HG02763 (cell line): ENCODE measurements around the gene ATP1A3.
"Not testable (repeated sequence)": the region's sequence is repeated elsewhere in the genome, so short reads cannot be mapped to it uniquely, and the experiment has no call there.

Experiments used
- ATAC-seq: cut with Tn5 transposase; IDR thresholded peaks from one replicate; pipeline ENCODE4 v1.9.1; 2021; ENCODE audit warnings: mild to moderate bottlenecking, moderate library complexity; ENCODE audit not compliant: unreplicated experiment

Gene ATP1A3

DNA sequence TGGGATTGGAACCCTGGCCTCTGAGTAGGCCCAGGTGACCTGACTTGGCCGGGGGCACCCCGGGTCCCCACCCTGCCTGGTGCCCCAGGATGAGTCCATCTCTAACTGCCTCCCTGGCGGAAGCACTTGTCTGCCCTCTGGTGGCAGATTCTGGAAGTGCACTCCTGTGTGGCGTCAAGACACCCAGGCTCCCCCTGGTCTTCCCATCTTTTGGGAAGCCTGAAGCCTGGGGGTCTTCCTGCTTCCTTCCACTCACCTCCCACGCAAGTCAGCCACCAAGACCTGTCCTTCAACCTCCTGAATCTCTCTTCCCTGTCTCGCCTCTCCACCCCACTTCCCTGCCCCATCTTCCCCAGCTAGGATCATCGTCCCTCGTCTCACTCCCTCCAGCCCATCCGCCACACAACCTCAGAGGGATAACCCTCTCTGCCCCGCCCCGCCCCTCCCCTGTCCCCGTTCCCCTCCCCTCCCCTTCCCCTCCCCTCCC is 42.3 kb downstream of the ATP1A3 start:
- ATAC-seq: no peak

DNA sequence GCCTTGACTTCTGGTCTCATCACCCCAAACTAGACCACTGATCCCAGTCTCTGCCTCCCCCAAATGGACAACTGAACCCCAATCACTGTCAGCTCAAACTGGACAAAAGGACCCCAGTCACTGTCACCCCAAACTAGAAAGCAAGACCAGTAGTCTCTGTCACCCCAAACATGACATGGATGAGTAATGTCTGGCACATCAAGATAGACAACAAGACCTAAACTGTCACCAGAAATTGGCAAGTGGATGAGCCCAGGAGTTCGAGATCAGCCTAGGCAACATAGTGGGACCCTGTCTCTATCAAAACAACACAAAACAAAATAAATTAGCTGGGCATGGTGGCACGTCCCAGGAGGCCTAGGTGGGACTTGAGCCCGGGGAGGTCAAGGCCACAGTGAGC is 46.9 kb downstream of the ATP1A3 start:
- ATAC-seq: no peak

DNA sequence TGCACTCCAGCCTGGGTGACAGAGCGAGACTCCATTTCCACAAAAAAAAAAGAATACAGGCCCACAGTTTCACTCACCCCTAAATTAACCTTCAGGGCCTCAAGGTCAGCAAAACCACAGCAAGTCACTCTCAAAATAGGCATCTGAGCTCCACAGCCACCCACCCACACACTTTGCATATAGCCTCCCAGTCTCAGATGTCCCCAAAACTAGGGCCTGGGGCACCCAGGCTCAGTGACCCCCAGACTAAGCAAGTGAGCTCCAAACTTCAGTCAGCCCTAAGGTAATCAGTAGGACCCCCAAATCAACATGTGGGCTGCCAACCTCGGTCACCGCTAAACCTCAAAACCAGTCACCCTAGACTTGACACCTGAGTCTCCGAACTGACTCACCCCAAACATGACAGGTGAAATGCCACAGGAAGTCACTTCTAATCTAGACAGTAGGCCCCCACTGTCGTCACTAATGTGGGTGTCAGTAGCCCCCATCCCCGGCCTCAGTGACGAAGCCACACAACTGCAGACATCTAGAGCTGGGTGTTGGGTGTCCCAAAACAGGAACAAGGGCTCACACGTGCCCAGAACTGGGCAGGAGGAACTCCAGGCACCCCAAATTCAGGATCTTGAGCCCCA is 48.8 kb downstream of the ATP1A3 start:
- peak; percentile 66 for ATAC-seq

DNA sequence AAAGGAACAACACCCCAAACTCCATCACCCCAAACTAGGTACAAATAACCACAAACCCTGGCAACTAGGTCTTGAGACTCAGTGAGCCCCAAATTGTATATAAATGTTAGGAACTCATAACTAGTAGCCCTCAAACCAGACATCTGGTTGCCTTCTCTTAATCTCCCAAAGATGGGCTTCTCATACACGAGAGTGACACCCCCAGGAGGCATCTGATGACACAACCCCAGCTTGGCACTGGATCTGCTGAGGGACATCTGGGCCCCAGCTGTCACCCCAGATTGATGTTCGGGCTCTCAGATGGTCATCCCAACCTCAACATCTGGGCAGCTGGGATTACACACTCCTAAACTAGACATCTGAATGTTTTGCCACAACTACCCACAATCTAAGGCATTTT is 49.7 kb downstream of the ATP1A3 start:
- no peak for ATAC-seq

DNA sequence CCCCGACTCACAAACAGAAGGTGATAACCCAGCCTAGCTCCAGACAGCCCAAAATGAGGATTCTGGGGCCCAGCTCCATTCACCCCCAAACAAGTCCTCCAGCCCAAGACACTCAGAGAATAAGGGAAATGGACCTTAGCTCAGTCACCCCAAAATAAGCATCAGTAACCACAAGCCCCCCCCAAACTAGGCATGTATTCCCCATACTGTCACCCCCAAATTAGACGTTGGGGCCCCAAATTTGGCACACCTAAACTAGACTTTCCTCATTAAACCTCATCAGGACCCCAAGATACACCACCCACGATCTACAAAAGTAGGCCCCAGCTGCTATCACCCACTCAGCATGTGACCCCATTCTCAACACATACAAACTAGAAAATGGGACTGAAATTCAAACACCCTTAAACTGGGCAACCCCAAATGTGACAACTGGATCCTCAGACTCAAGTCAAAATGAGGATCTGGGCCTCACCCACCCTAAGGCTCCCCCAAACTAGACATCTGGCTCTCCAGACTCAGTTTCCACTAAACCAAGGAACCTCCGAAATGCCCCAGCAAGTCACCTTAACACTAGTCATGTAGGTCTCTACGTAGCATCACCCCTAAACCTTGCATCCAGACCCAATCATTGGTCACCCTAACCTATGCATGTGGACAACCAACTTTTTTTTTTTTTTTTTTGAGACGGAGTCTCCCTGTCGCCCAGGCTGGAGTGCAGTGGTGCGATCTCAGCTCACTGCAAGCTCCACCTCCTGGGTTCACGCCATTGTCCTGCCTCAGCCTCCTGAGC is 52.4 kb downstream of the ATP1A3 start:
- ATAC-seq: no peak

DNA sequence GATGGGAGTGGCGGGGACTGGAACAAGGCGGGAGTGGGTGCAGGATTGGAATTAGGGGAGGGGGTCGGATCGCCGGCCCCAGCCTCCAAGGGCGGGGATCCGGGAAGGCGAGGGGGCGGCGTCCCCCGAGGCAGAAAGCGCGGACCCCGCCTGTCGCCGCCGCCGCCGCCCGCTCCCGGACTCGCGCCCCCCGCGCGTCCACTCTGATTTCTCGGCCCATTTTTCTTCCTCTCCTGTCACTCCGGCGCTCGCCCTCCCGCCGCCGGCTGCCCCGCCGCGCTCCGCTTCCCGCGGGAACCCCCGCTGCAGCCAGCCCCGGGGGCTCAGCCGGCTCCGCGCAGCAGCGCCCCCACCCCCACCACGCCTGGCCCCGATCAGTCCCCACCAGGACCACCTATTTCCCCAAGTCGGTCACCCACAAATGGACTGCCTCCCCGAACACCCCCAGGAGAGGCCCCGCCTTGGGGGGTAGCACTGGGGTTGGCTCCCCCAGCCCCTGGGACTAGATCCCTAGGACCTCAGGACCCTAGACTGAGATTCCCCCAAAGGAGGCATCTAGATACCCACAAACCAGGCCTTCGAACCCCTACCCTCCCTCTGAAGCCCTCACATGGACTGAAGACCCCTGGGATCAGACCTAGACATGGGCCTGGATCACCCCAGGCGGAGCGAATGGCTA is 53.2 kb downstream of the ATP1A3 start:
- no peak for ATAC-seq

DNA sequence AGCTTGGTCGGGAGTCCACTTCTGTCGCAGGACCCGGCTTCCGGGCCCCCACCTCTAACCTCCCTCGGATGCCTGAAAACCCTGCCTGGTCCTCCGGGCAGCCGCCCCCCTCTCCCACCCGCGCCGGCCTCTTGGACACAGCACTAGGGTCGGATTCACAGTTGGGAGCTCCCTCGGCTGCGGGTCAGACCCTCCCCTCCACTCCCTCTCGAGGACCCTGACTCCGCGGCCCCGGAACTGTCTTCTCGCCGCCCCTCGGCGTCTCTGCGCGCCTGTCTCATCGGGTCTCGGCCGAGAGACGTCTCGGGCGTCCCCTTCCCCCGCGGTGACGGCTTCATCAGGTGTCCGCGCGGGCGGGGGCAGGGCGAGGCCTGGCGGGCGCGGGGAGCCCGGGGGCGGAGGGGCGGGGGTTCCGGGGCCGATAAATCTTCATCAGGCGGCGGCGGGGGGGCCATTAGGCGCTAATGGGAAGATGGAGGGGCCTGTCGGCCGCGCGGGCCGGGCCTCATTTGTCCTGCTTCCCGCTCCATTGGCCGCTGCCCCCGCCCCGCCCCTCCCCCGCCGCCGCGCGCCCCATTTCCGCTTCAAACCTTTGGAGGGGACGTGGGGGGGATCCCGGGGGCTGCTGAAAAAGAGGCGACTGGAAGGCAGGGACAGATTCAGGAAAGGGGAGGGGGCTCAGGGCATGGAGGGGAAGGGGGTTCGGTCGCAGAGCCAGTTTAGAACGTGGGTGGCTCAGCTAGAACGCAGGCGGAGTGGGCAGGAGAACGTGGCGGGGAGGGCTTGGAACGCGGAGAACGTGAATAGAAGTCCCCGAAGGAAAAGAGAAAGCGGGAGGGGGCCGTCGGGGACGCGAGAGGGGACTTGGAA is 53.9 kb downstream of the ATP1A3 start:
- no peak for ATAC-seq

DNA sequence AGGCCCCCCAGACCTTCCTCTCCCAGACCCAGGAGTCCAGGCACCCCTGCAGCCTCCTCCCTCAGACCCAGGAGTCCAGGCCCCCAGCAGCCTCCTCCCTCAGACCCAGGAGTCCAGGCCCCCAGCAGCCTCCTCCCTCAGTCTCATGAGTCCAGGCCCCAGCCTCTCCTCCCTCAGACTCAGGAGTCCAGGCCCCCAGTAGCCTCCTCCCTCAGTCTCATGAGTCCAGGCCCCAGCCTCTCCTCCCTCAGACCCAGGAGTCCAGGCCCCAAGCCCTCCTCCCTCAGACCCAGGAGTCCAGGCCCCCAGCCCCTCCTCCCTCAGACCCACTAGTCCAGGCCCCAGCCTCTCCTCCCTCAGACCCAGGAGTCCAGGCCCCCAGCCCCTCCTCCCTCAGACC is 54.8 kb downstream of the ATP1A3 start:
- not testable (repeated sequence) for ATAC-seq

DNA sequence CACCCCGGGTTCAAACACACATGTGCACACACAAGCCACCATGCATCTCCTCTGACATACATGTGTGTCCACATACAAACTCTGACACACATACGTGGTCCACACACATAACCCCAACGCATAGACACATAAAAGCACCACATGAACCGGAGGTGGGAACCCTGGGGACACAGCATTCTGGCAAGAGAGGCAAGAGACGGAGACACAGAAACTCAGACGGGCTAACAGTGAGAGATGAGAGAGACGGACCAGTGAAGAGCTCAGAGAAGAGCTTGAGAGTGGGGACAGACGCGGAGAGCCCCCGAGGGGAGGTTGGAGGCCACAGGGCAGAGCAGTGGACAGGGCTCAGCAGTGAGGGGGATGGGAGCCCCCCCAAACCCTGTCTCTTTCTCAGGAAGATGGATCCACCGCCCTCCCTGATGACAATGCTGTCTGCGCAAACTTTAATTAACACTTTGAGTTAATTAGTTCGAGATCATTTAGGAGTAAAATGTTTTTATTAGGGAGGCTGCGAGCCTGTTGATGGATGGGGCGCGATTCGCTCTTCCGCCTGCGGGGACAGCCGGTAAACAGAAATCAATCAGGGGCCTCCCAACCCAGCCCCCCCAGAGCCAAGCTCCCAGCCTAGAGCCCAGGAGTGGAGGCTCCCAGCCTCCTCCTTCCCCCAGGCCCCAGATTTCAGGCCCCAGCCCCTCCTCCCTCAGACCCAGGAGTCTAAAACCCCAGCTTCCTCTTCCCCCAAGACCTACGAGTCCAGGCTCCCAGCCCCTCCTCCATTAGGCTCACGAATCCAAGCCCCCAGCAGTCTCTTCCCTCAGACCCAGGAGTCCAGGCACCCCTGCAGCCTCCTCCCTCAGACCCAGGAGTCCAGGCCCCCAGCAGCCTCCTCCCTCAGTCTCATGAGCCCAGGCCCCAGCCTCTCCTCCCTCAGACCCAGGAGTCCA is 56.2 kb downstream of the ATP1A3 start:
- ATAC-seq: no peak

DNA sequence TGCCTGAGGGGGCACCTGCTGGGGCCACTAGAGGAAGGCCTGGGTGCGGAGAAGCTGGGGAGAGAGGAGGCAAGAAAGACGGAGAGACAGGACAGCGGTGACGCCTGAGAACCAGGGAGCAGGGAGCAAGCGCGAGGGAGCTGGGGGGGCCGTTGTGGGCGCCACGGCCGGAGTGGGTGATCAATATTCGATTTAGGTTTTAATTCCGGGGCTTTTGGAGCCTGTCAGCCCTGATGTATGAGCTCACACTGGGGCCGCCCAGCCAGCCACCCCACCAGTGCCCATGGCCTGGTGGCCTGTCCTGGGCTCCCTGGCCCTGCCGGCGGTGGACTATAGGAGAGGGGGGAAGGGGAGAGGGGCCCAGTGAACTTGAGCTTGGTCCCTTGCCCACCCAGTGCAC is 57.1 kb downstream of the ATP1A3 start:
- no peak for ATAC-seq

DNA sequence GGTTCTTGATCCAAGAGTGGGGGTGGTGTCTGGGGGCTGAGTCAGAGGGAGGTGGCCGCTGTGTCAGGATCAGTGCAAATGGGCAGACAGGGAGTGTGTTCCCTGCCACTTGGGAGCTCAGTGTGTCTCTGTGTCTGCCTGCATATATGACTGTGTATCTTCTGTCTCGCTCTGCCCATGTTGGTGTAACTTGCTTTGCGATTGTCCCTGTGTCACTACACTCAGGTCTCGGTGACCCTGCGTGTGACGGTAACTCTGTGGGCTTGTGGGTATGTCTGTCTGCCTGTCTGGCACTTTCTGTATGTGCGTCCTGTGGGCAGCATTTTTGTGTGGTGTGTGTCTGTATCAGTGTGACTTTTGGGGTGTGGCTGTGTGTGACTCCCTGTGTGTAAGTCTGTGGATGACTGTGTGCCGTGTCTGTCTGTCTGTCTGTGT is 57.6 kb downstream of the ATP1A3 start:
- ATAC-seq: no peak

DNA sequence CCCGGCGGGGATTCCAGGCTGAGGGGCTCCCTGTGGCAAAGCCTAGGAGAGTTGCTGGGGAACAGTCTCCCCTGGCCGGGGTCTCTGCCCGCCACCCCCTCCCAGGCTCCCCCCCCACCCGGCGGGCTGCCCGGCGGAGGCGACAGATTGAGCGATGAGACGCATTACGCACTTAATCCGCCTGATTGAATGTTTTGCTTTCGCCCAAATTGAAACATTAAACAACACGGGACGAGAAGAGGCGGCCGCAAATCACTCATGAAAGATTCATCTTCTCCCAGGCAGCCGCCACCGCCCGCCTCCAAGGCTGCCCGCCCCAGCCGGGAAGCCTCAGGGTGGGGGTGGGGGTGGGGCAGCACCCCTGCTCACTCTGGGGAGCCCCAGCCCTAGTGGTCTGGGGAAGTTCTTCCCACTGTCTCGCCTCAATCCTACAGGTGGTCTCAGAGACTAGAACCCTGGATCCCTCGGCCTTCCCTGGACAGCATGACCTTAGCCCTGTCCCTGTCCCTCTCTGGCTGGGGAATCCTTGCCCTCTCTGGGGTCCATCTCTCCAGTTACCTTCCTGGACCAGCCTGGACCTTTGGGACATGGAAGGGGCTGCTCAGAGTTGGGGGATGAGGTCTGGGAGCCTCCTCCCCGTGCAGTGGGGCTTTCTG is 58.1 kb downstream of the ATP1A3 start:
- ATAC-seq: no peak

DNA sequence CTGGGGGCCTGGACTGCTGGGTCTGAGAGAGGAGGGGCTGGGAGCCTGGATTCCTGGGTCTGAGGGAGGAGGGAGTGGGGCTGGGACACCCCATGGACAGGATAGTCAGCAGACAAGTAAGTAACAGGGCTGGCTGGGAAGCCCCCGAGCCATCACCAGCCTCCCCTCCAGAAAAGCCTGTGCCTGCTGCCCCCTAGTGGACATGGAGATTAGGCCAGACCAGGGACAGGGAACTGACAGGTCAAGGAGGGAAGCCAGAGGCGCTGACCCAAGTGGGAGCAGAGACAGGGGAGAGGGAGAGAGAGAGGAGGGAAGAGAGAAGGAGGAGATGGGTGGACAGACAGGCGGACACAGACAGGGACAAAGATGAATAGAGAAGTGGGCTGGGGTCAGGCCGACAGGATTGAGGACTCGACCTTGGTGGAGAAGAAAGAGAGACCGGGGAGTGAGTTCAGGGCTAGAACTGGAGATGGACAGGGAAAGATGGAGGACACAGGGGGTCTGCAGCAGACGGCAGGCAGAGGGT is 59.1 kb downstream of the ATP1A3 start:
- ATAC-seq: no peak

DNA sequence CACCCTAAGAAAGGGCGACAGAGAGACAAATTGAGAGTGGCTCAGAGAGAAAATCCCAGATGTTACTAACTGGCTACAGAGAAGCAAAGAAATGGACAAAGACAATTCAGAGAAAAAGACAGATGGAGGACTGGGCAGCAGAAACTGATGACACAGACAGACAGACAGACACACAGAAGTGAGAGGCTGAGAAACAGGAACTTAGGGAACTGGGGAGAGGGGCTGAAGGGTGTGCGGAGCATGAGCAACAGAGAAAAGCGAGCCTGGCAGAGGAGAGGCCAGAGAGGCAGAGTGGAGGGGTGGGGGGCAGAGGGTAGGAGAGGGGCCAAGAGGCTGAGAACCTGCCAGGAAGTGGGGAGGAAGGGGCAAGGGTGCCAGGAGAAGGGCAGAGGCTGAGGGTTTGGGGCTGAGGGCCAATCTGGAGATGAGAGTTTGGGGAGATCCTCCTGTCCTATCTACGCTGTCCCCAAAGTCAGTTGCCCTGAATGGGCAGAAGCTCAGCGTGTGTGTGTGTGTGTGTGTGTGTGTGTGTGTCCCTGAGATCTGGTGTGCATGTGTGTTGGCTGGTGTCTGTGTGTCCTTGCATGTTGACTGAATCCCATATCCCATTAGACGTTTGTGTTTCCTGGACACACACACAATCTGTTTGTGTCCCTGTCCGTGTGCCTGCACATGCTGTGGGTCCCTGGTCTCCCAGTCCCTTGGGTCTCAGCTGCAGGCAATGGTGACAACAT is 60.2 kb downstream of the ATP1A3 start:
- ATAC-seq: no peak

DNA sequence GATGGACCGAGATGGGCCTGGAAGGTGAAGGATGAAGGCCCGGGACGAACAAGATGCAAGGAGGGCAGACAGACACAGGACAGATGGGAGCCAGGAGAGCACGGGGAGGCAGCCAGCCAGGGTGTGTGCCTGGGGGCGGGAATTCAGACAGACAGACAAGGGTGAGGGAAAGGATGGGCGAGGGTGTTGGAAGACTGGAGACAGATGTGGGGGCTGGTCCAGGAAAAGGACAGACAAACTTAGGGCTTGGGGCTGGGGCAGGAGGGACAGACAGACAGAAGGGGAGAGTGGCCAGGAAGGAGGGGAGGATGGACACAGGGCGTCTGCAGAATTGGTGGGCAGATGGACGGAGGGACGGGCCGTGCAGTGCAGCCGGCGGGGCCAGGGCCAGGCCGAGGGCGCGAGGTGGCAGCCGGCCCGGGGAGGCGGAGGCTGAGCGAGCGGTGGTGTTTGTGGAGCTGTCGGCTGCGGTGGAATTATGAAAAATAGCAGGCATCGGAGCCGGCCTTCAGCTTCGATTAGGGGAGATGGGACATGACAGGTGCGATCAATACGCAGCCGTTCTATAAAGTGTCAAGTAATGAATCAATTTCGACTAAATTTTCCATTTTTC is 61.2 kb downstream of the ATP1A3 start:
- ATAC-seq: no peak

DNA sequence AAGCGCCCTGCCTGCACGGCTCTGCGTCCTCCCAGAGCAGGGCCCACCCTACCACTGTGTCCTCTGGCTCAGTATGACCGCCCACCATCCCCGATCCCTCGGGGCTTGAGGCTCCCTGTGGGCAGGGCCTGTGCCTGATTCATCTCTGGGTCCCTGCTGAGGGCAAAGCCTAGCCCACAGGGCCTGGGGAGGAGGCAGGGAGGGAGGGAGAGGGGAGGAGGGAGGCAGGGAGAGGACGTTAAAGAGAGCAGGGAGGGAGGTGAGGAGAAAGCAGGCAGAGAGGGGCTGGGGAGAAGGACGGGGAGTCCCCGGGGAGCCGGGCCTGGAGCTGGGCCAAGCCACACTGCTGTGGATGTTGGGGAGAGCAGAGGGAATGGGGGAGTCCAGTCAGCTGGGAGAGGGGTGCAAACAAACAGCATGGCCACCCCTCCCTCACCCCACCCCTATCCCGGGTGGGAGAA is 61.7 kb downstream of the ATP1A3 start:
- no peak for ATAC-seq

DNA sequence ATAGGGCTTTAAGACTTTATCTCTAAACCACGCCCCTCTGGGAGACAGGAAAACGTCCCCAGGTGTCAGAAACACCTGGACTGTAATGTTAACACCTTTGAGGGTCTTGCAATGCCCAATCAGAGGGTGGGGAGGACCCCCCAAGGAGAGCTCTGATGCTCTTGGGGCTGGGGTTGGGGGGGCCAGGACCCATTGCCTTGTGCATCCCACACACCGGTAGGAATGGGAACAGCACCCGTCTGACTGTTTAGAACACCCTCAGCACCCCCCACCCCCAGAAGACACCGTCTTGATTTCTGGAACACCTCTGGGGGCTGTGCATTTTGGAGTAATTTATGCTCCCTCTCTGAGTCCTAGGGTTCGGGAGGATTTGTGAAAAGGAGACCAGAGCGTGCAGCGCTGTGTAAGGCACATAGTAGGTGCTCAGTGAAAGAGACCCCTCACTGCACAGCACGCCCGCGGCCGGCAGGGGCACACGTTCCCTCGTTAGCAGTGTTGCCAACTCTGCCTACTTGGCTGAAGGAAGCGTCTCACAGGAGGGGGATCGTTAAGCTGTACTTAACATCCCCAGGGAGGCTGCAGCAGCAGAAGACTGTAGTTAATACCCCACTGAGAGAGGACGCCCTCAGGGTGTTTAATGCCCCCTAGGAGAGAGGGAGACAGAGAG is 63.0 kb downstream of the ATP1A3 start:
- no peak for ATAC-seq
